CD4-positive, alpha-beta T cell treated with Interleukin-17A for 4 hours (primary cell): ENCODE data around the gene ITGBL1.

Source experiments
- DNase-seq: peaks from one replicate; pipeline ENCODE4 v3.0.0-alpha.2; 2020; ENCODE audit warnings: mixed read lengths

Gene ITGBL1, protein sequence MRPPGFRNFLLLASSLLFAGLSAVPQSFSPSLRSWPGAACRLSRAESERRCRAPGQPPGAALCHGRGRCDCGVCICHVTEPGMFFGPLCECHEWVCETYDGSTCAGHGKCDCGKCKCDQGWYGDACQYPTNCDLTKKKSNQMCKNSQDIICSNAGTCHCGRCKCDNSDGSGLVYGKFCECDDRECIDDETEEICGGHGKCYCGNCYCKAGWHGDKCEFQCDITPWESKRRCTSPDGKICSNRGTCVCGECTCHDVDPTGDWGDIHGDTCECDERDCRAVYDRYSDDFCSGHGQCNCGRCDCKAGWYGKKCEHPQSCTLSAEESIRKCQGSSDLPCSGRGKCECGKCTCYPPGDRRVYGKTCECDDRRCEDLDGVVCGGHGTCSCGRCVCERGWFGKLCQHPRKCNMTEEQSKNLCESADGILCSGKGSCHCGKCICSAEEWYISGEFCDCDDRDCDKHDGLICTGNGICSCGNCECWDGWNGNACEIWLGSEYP

DNA sequence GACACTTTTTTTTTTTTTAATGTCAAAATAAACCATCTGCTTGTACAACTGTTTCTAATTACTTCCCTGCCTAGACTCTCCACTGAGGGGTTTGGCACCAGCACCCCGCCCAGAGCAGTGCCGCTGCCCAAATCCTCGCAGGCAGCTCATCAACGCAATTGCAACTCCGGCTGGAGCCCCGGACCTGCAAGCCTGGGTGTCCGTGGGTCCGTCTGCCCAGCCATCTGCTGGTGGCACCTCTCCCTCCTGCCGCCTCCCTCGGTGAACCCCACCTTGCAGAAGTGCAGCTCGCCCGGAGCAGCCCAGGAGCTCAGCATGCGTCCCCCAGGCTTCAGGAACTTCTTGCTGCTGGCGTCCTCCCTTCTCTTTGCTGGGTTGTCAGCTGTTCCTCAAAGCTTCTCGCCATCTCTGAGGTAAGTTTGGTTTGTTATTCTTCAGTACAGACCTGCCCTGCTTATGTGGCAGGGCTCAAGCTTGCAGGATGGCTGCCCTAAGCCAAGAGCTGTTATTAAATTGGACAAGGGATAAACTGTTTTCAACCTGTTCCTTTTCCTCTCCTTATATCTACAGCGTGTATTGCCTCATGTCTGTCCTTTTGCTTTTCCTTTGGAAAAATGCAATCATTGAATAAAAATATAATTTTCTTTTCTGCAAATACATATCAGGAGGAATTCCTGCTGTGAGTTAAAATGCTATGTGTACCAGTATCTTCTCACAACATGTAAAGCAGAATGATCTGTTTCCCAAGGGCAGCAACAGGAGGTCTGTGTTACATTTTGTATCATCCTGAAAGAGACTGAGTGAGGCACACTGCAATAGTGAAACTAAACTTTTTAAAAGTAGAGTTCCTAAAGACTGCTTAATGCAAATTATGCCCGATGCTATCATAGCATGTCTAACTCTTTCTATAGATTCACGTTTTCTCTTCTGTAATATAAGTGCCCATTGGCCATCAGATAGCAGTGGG, at the start of gene ITGBL1:
Gene ITGBL1 (plus strand): TSS at position 157 of the 967 bp plus-strand sequence. CDS start 159 bp downstream, at position 316.
- DNase-seq: no peak

GRCh38 chr13:101406791-101407190, 45.7 kb upstream of the ITGBL1 start:
- no peak for DNase-seq

GRCh38 chr13:101408154-101408553, 44.3 kb upstream of the ITGBL1 start:
- no peak for DNase-seq

GRCh38 chr13:101408992-101409656, 43.4 kb upstream of the ITGBL1 start:
- no peak for DNase-seq

GRCh38 chr13:101412076-101412475, 40.4 kb upstream of the ITGBL1 start:
- DNase-seq: no peak

- DNase-seq: no peak
Measured at GRCh38 chr13:101415358-101416174, 36.9 kb upstream of the ITGBL1 start.

DNA sequence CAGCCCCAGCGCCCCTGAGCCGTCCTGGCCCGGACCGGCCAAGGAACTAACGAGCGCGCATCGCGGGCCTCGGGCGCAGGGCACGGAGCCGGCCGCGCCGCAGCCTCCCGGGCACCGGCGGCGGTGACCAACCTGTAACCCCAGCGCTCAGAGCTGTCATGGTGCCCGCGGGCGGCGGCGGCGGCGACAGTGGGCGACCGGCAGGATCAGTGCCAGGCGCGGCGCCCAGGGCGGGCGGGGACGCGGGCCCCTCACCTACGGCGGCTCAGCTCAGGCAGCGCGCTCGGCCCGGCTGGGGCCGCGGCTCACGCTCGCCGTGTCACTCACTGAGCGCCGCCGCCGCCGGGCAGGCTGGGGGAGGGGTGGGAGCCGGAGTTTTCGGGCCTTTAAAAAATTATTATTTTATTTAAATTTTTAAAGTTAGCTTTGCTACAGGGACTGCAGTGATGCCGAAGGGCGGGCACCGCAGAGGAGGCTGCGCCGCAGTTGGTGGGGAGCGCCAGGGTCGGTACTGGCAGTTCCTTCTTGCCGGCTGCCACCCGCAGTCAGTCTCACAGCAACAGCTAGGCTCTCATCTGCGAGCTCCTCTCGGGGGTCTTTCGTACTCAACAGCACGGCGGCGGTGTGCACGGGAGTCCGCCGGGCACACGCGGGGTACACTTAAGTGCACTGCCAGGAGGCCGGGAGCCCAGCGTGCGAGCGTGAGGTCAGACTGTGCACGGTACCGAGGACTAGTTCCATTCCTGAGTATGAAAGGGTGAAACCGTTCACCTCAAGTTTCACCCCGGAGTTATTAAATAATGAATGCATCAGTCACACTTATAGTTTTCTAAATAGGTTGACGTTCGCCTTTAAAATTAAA, 36.1 kb upstream of the ITGBL1 start, which contains the start of gene NALCN:
Gene NALCN (minus strand): TSS at position 328 of the 862 bp plus-strand sequence. CDS start 17,382 bp downstream, outside the sequence.
- DNase-seq: no peak

- no peak for DNase-seq
Measured at GRCh38 chr13:101417043-101417406, 35.5 kb upstream of the ITGBL1 start.

GRCh38 chr13:101417501-101417900, 35.0 kb upstream of the ITGBL1 start:
- DNase-seq: no peak

DNA sequence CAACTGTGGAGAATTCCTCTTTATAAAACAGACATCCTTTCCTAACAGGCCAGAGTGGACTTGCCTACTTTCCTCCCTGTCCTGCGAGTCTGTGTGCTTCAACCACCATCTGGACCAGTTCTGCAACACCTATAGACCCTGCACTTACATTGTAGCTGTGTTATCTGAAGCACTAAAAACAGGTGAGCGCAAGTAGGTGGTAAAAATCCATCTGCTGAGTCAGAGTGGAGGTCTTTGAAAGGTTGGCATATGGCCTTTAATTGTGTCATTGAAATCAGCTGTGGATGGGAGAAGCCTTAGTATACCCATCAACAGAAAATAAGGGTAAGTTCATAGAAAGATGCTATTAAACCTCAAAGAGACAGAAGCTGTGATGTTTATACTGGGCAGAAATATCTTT, 28.6 kb upstream of the ITGBL1 start:
- no peak for DNase-seq

DNA sequence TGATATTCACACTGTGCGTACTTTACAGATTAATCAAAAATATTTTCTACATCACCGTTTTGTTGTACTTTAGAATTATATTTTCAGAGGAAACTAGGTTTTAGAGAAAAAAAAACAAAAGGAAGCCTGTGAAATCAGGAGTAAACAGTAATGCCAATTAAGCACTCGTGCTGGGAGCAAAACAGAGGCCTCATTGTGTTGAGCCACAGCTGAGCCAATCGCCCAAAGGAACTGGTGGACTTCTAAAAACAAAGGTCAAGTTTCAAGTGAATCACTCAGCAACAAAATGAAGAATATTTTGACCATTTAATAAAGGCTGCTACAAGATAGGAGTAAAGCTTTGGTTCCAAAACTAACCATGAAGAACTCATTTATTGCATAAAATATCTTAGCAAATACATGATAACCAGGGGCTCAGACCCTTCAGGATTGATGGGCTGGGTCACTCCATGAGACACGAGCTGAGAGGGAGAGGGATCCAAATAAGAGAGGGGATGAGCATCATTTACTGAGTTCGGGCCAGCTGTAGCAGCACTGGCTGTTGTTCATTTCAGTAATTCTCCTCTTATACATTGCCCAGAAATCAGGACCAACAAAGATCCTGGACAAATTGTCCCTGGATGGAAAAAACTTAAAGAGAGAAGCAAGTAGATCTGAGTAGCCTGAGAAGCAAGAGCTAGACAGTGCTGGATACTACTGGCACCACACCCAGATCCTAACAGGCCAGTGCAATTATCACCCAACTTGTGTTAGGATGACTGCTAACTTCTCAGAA, 27.9 kb upstream of the ITGBL1 start:
- DNase-seq: no peak

GRCh38 chr13:101425156-101425471, 27.4 kb upstream of the ITGBL1 start:
- no peak for DNase-seq

DNA sequence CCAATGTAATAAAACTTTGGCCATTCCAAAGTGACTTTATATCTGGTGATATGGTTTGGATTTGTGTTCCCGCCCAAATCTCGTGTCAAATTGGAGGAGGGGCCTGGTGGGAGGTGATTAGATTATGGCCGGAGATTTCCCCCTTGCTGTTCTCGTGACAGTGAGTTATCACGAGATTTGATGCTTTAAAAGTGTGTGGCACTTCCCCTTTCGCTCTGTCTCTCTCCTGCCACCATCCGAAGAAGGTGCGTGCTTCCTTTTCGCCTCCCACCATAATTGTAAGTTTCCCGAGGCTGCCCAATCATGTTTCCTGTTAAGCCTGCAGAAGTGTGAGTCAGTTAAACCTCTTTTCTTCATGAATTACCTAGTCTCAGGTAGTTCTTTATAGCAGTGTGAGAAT, 26.9 kb upstream of the ITGBL1 start:
- DNase-seq: no peak

GRCh38 chr13:101429733-101430132, 22.7 kb upstream of the ITGBL1 start:
- DNase-seq: no peak

DNA sequence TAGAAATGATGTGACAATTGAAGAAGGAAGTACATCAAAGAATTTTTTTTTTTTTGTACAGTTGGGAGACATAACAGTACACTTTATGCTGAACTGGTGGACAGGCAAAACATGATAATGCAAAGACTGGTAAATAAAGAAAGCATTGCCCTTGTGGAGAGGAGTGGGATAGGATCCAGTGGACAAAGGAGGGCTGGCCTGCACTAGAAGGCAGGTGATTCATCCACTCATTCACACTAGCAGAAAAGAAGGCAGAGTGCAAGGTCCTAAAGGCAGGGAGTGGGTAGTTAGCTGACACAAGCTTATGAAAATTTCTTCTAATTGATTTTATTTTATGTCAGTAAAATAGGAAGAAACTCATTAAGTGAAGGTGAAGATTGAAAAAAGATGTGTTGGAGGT, 18.6 kb upstream of the ITGBL1 start:
- no peak for DNase-seq

DNA sequence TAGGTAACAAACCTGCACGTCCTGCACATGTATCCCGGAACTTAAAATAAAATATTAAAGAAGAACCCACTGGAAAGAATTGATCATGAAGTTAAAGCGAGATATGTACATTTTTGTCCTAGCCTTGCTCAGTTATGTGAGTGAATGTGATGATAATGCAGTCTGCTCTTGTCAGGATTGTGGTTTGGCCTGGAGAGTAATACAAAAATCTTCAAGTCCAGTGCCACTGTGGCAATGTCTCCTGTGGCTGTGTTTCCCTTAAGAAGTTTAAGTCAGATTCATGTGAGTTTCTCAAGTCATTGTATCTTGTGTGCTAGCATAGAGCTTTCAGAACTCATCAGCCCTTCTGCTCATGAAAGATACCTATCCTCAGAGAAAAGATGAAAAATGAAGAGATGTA, 18.0 kb upstream of the ITGBL1 start:
- no peak for DNase-seq

GRCh38 chr13:101447852-101448251, 4.6 kb upstream of the ITGBL1 start:
- DNase-seq: no peak

DNA sequence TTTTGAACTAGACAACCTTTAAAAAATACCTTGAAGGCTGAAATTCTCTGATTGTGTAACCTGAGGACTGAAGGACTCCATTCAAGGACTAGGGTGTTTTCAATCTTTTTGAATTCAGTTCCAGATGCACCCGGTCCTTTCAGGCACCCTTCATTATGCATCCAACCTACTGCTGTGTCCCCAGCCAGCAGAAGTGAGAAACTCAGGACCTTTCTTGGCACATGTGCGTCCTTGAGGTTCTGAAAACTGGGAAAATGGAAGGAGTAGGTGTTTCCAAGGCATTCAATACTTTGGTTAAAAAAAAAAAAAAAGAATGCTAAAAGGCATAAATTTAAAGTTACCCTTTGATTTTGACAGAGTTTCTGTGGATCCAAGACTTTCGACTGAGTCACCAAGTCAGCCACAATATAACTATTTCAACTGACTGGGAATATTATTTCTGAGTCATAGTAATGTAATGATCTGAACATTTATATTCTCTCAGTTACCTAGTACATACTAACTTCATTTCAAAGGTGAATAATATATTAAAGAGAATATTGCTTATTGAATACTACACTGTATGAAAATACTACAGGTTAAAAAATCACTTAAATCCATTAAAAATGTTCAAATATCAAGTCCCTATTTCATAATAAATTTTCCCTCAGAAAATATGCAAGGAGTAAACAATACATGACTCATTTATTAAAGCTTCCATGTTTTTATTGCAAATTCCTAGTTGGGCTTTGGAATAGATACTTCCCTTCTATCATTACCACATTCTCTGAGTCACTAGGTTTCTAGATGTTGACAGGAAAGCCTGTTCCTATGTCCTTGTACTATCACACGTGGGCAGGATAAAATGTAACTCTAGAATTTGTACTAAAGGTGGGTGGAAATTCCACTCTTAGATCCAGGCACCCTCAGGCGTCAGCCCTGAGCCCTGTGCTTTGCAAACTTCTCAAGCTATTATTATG, 2.4 kb upstream of the ITGBL1 start:
- DNase-seq: no peak

GRCh38 chr13:101450749-101451130, 1.7 kb upstream of the ITGBL1 start:
- no peak for DNase-seq
